ENCODE measurements around the gene ELMOD3. TPM values are rescaled to one million over a fixed set of nuclear protein-coding genes. Genes with fewer than 3 reads are reported as not detected.

The ELMOD3 gene
- total RNA-seq, 1 experiment from 2014 or later = 9.7 TPM

GRCh38 chr2:85418132-85419008, 63.8 kb downstream of the ELMOD3 start, which contains the start of gene SH2D6 (continued):
- TF ChIP-seq ESRRA (CRISPR knock-in tag; IDR thresholded peaks at IDR 0.05; ENCODE audit: borderline replicate concordance) (no peak), TP53 (CRISPR knock-in tag; IDR thresholded peaks at IDR 0.05) (peak; percentile 6; the same call in 1 of the 2 replicates), ATF3 (CRISPR knock-in tag; conservative IDR thresholded peaks at IDR 0.05) (no peak), HMGXB4 (CRISPR knock-in tag; IDR thresholded peaks at IDR 0.05) (no peak; the same call in 1 of the 2 replicates), ZNF512 (CRISPR knock-in tag; IDR thresholded peaks at IDR 0.05; ENCODE audit: borderline replicate concordance) (no peak), CDX4 (CRISPR knock-in tag; IDR thresholded peaks at IDR 0.05; ENCODE audit: borderline replicate concordance) (no peak), NFE2L1 (CRISPR knock-in tag; IDR thresholded peaks at IDR 0.05) (no peak), IRF1 (CRISPR knock-in tag; IDR thresholded peaks at IDR 0.05) (no peak), MAX (CRISPR knock-in tag; IDR thresholded peaks at IDR 0.05) (peak; percentile 29; the same call in 1 of the 2 replicates), USF2 (CRISPR knock-in tag; IDR thresholded peaks at IDR 0.05) (no peak; the same call in 1 of the 2 replicates), SOX15 (CRISPR knock-in tag; IDR thresholded peaks at IDR 0.05) (no peak), ZNF532 (CRISPR knock-in tag; IDR thresholded peaks at IDR 0.05; ENCODE audit: borderline replicate concordance) (no peak), ZNF416 (CRISPR knock-in tag; IDR thresholded peaks at IDR 0.05) (no peak), ARID4B (CRISPR knock-in tag; IDR thresholded peaks at IDR 0.05; ENCODE audit: borderline replicate concordance) (no peak), TEAD4 (CRISPR knock-in tag; IDR thresholded peaks at IDR 0.05) (no peak), NR3C1 (CRISPR knock-in tag; conservative IDR thresholded peaks at IDR 0.05; ENCODE audit: low read depth) (no peak), JUN (CRISPR knock-in tag; IDR thresholded peaks at IDR 0.05) (no peak), ZNF121 (CRISPR knock-in tag; IDR thresholded peaks at IDR 0.05) (peak; percentile 93), ZNF317 (CRISPR knock-in tag; IDR thresholded peaks at IDR 0.05; ENCODE audit: borderline replicate concordance, low read depth) (no peak), GRHL2 (CRISPR knock-in tag; IDR thresholded peaks at IDR 0.05; ENCODE audit: insufficient replicate concordance, severe bottlenecking) (no peak), ATF1 (CRISPR knock-in tag; IDR thresholded peaks at IDR 0.05) (no peak)
